IMR-90 (cell line): ENCODE measurements around the gene MUSTN1. TPM values are rescaled to one million over a fixed set of nuclear protein-coding genes. Genes with fewer than 3 reads are reported as not detected.

Source experiments
- ATAC-seq: fragments of 200-7000 bp; cut with Tn5 transposase; 2 replicates; pipeline ENCODE4 v1.9.1; 2020; ENCODE audit warnings: low read depth, mild to moderate bottlenecking, moderate library complexity
- BruUV-seq: library from RNA; stranded (reverse); fragments of 400-500 nt; replicated peaks from 2 replicates; lab custom pipeline; 2021; lab: Mats Ljungman, UMichigan
- CTCF ChIA-PET: fragments of 300-600 bp; formaldehyde crosslinking; extraction: SDS; loops from one replicate; lab custom pipeline; 2021; ENCODE audit warnings: antibody characterized with exemption; lab: Yijun Ruan, JAX
- POLR2A ChIA-PET: fragments of 300-600 bp; sonication (Branson Sonifier 250); formaldehyde crosslinking; loops from one replicate; lab custom pipeline; 2022; ENCODE audit warnings: antibody characterized with exemption; ENCODE audit not compliant: unreplicated experiment; lab: Charles Lee
- DNase-seq: peaks from one replicate; pipeline ENCODE4 v3.0.0; 2013
- H2AFZ ChIP-seq: replicated peaks from 2 replicates; pipeline ENCODE3; 2013; ENCODE audit warnings: low read length, mild to moderate bottlenecking; ENCODE audit not compliant: poor library complexity
- H2AK5ac ChIP-seq: 2 replicates; pipeline ENCODE4 v1.6.1; 2013; ENCODE audit warnings: low read depth, low read length, inconsistent platforms
- H2AK9ac ChIP-seq: replicated peaks from 2 replicates; pipeline ENCODE3; 2013; ENCODE audit warnings: mild to moderate bottlenecking, low read depth, low read length, moderate library complexity; ENCODE audit not compliant: poor library complexity
- H2BK120ac ChIP-seq: 2 replicates; pipeline ENCODE4 v1.6.1; 2013; ENCODE audit warnings: low read depth, low read length, inconsistent platforms
- H2BK15ac ChIP-seq: 3 replicates; pipeline ENCODE4 v1.6.1; 2013; ENCODE audit warnings: low read depth, low read length, inconsistent platforms
- H2BK20ac ChIP-seq: 2 replicates; pipeline ENCODE4 v1.6.1; 2013; ENCODE audit warnings: low read depth, mild to moderate bottlenecking, inconsistent platforms, low read length, moderate library complexity
- H2BK5ac ChIP-seq: 2 replicates; pipeline ENCODE4 v1.6.1; 2013; ENCODE audit warnings: mild to moderate bottlenecking, low read depth, low read length, inconsistent platforms; ENCODE audit not compliant: poor library complexity, severe bottlenecking
- H3K14ac ChIP-seq: replicated peaks from 2 replicates; pipeline ENCODE4 v1.6.1; 2013; ENCODE audit warnings: low read depth, low read length, inconsistent platforms
- H3K18ac ChIP-seq: 2 replicates; pipeline ENCODE4 v1.6.1; 2013; ENCODE audit warnings: low read depth, low read length, control low read depth
- H3K23ac ChIP-seq: 2 replicates; pipeline ENCODE4 v1.6.1; 2013; ENCODE audit warnings: low read depth, low read length, inconsistent platforms
- H3K27ac ChIP-seq: 2 replicates; pipeline ENCODE4 v1.5.1; 2013; ENCODE audit warnings: mild to moderate bottlenecking, control low read depth, low read length; ENCODE audit not compliant: insufficient read depth
- H3K27me3 ChIP-seq: 2 replicates; pipeline ENCODE4 v1.6.1; 2013; ENCODE audit warnings: low read length; ENCODE audit not compliant: control insufficient read depth, insufficient read depth
- H3K36me3 ChIP-seq: 2 replicates; pipeline ENCODE4 v1.6.1; 2013; ENCODE audit warnings: low read length, mixed read lengths; ENCODE audit not compliant: control insufficient read depth, insufficient read depth
- H3K4ac ChIP-seq: 2 replicates; pipeline ENCODE4 v1.6.1; 2013; ENCODE audit warnings: low read depth, low read length, inconsistent platforms
- H3K4me1 ChIP-seq: 2 replicates; pipeline ENCODE4 v1.6.1; 2013; ENCODE audit warnings: low read length, mixed read lengths; ENCODE audit not compliant: control insufficient read depth, insufficient read depth
- H3K4me2 ChIP-seq: 2 replicates; pipeline ENCODE4 v1.6.1; 2013; ENCODE audit warnings: low read depth, mild to moderate bottlenecking, control low read depth, low read length, moderate library complexity
- H3K4me3 ChIP-seq: 2 replicates; pipeline ENCODE4 v1.5.1; 2013; ENCODE audit warnings: low read depth, mild to moderate bottlenecking, control low read depth, low read length, moderate library complexity; ENCODE audit not compliant: insufficient read depth
- H3K56ac ChIP-seq: 2 replicates; pipeline ENCODE4 v1.6.1; 2013; ENCODE audit warnings: low read length, inconsistent platforms; ENCODE audit not compliant: insufficient read depth; ENCODE audit errors: extremely low read depth
- H3K79me1 ChIP-seq, 2 experiments: 2 replicates each; pipeline ENCODE4 v1.6.1; 2013; ENCODE audit warnings: low read length in 2 of 2, inconsistent platforms in 1 of 2, low read depth in 1 of 2
- H3K9ac ChIP-seq: 2 replicates; pipeline ENCODE4 v1.6.1; 2013; ENCODE audit warnings: low read depth, low read length, control low read depth
- H3K9me1 ChIP-seq: 2 replicates; pipeline ENCODE4 v1.6.1; 2013; ENCODE audit warnings: low read length, inconsistent platforms; ENCODE audit not compliant: insufficient read depth
- H3K9me3 ChIP-seq: 2 replicates; pipeline ENCODE4 v1.6.1; 2013; ENCODE audit warnings: low read length; ENCODE audit not compliant: control insufficient read depth, insufficient read depth
- H4K20me1 ChIP-seq: 2 replicates; pipeline ENCODE4 v1.6.1; 2013; ENCODE audit warnings: low read length, inconsistent platforms; ENCODE audit not compliant: insufficient read depth
- H4K5ac ChIP-seq: 2 replicates; pipeline ENCODE4 v1.6.1; 2013; ENCODE audit warnings: mild to moderate bottlenecking, low read depth, low read length, control low read depth
- H4K8ac ChIP-seq, 2 experiments: 2 replicates each; pipeline ENCODE4 v1.6.1; 2013; ENCODE audit warnings: low read depth in 2 of 2, low read length in 2 of 2, control low read depth in 1 of 2, inconsistent platforms in 1 of 2
- H4K91ac ChIP-seq: 2 replicates; pipeline ENCODE4 v1.6.1; 2013; ENCODE audit warnings: low read depth, low read length, inconsistent platforms; ENCODE audit not compliant: insufficient read depth
- BHLHE40 ChIP-seq: fragments of 150-350 bp; IDR thresholded peaks from 2 replicates; pipeline ENCODE4 v1.6.1; 2016; ENCODE audit warnings: mild to moderate bottlenecking, low read depth, low read length
- CEBPB ChIP-seq: IDR thresholded peaks from 2 replicates; pipeline ENCODE4 v1.6.1; 2012; ENCODE audit warnings: low read depth, low read length, improper control_type of control experiment
- MAZ ChIP-seq: IDR thresholded peaks from 2 replicates; pipeline ENCODE4 v1.6.1; 2012; ENCODE audit warnings: low read depth, mild to moderate bottlenecking, low read length, improper control_type of control experiment, moderate library complexity, borderline replicate concordance
- NFE2L2 ChIP-seq: fragments of 150-350 bp; IDR thresholded peaks from 2 replicates; pipeline ENCODE4 v1.6.1; 2016; ENCODE audit warnings: low read depth, mild to moderate bottlenecking, low read length
- POLR2A ChIP-seq: IDR thresholded peaks from 2 replicates; pipeline ENCODE4 v1.6.1; 2012; ENCODE audit warnings: mild to moderate bottlenecking, low read depth, low read length
- RAD21 ChIP-seq: IDR thresholded peaks from 2 replicates; pipeline ENCODE4 v1.6.1; 2012; ENCODE audit warnings: low read length, improper control_type of control experiment
- RCOR1 ChIP-seq: IDR thresholded peaks from 2 replicates; pipeline ENCODE4 v1.6.1; 2012; ENCODE audit warnings: mild to moderate bottlenecking, low read length, improper control_type of control experiment; ENCODE audit not compliant: insufficient replicate concordance
- SMC3 ChIP-seq: fragments of 150-350 bp; IDR thresholded peaks from 2 replicates; pipeline ENCODE4 v1.6.1; 2016; ENCODE audit warnings: low read depth, mild to moderate bottlenecking, antibody characterized with exemption, low read length, moderate library complexity
- WGBS, 2 experiments: methylation state at CpG; one replicate each; pipeline versions ENCODE4 v1.1.5 to v1.1.7; 2013; ENCODE audit warnings: missing lambda C conversion rate in 2 of 2; ENCODE audit not compliant: insufficient read length in 1 of 2; ENCODE audit errors: extremely low coverage in 2 of 2; 5-methylcytosine and 5-hydroxymethylcytosine counted together
- dilution Hi-C: fragments of 300-500 bp; cut with HindIII; formaldehyde crosslinking; loops from one replicate; pipeline ENCODE4 v1.14.3; 2018; ENCODE audit warnings: low sequenced_read_pairs; ENCODE audit not compliant: unreplicated experiment
- in situ Hi-C: fragments of 300-500 bp; cut with MboI; formaldehyde crosslinking; loops from 3 replicates; pipeline ENCODE4 v1.14.3; 2019; ENCODE audit warnings: low sequenced_read_pairs, inconsistent platforms, mixed read lengths
- intact Hi-C: fragments of 100-400 bp; cut with micrococcal nuclease; formaldehyde crosslinking; loops from 2 replicates; pipeline ENCODE4 v1.10.0; 2022
- polyA plus RNA-seq, 3 experiments: library from polyadenylated mRNA; depleted of rRNA; stranded (reverse); fragments of >200 nt; gene quantifications; 2 replicates each; pipeline ENCODE4 v1.2.3, GENCODE V29; 2012; ENCODE audit warnings: low replicate concordance in 1 of 3
- total RNA-seq: library from RNA; depleted of rRNA; stranded (reverse); fragments of >200 nt; gene quantifications from 2 replicates; pipeline ENCODE4 v1.2.3, GENCODE V29; 2012

MUSTN1 gene
- total and polyA plus RNA-seq, 2 of the 4 experiments (the other 2 are of a cell fraction), result not detected

DNA sequence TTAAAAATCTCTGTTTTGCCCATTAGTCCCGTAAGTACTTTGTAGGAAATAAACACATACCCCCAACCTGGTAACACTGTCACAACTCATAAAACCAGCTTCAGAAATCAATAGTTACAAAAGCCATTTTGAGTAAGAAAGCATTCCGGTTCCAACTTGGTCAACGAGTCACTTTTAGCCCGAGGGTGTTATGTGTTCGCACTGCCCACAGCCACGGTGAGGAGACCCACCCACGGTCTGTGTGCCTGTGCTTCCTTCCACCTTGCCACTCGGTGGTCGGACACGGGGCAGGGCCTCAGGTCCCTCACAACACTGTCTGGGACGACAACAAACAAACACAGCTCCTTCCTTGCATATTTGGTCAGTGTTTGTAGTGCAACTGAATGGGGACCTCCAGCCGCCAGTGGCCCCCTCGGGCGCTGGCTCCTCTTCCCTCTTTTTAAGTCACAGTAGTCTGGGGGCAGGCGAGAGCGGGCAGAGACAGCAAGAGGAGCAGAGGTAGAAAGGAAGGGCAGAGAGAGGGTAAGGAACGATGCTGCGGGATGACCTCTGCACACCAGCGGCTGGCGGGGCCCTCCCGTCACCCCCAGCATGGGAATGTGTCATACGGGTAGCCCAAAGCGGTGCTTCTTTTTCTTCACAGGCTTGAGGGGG is 5.2 kb upstream of the MUSTN1 start:
- Histone ChIP-seq H3K4me3 (no peak overlapping the region), H2BK120ac (no peak overlapping the region), H3K79me1 (no peaks in the 10 kb centered on the region; a peak in 1 of 4 replicates), H3K4ac (no peak overlapping the region), H4K5ac (no peak overlapping the region), H4K20me1 (no peaks in the 10 kb centered on the region; the same call in 1 of the 2 replicates), H2AFZ (no peak overlapping the region), H3K4me2 (no peak overlapping the region), H3K56ac (no peak overlapping the region), H4K8ac (no peak overlapping the region), H3K27ac (no peak overlapping the region), H3K9me1 (peaks cover 13% of the 10 kb centered on the region; the same call in 1 of the 2 replicates), H3K18ac (no peak overlapping the region), H3K27me3 (no peaks in the 10 kb centered on the region), H2BK5ac (no peak overlapping the region), H3K9me3 (no peaks in the 10 kb centered on the region), H3K9ac (no peak overlapping the region), H4K91ac (no peak overlapping the region), H2BK20ac (no peak overlapping the region), H3K23ac (no peak overlapping the region), H3K36me3 (peaks cover 17% of the 10 kb centered on the region; the same call in 1 of the 2 replicates), H3K4me1 (peaks cover 10% of the 10 kb centered on the region; the same call in 1 of the 2 replicates), H2AK5ac (no peak overlapping the region), H2AK9ac (peak overlapping the region; percentile 29), H3K14ac (no peak overlapping the region), H2BK15ac (no peak overlapping the region)
- 87% methylated on average over 3 of the region's 23 CpGs; no CpG with 5 or more reads in 1 of the 2 experiments for WGBS, 2 experiments
- dilution Hi-C loops (no loop called here), intact Hi-C loops (no loop called here), in situ Hi-C loops (no loop called here)
- TF ChIP-seq SMC3 (no peak), CEBPB (no peak), NFE2L2 (no peak), BHLHE40 (no peak), MAZ (no peak), RAD21 (no peak), POLR2A (no peak), RCOR1 (no peak)
- DNase-seq, result no peak
- CTCF ChIA-PET, result no interaction called here
- ATAC-seq, result no peak
- BruUV-seq, result no TSS peak
- POLR2A ChIA-PET, result no interaction called here
